ENCODE measurements around the gene CCDC68.
"Not testable (repeated sequence)": the region's sequence is repeated elsewhere in the genome, so short reads cannot be mapped to it uniquely, and the experiment has no call there.

The CCDC68 gene

GRCh38 chr18:54871231-54871630 lies 88.0 kb downstream of the CCDC68 start:
- DNase-seq, result no peak

GRCh38 chr18:54867131-54867530 lies 92.1 kb downstream of the CCDC68 start:
- DNase-seq, result no peak

- DNase-seq, result no peak
These were observed 98.3 kb downstream of the CCDC68 start for GRCh38 chr18:54860941-54861340.

- DNase-seq, result no peak
These were observed 99.4 kb downstream of the CCDC68 start for GRCh38 chr18:54859667-54860421.

- no peak for DNase-seq
These were observed 101.8 kb downstream of the CCDC68 start for GRCh38 chr18:54857499-54857898.

- DNase-seq, result no peak
These were observed 103.1 kb downstream of the CCDC68 start for GRCh38 chr18:54856105-54856646.

- not testable (repeated sequence) for DNase-seq
These were observed 104.2 kb downstream of the CCDC68 start for GRCh38 chr18:54855050-54855449.

GRCh38 chr18:54852780-54853675 lies 106.2 kb downstream of the CCDC68 start:
- peak; percentile 51 for DNase-seq
